Common myeloid progenitor, CD34-positive (primary cell): ENCODE measurements around the gene CBFA2T3.
A peak's percentile ranks its signal among the peaks of the same experiment; 100 is the strongest.

Source experiments
- CTCF ChIA-PET: fragments of 350-600 bp; sonication (Branson Sonifier 250); formaldehyde crosslinking; loops from one replicate; lab custom pipeline; 2021; ENCODE audit warnings: antibody characterized with exemption; lab: Charles Lee
- POLR2A ChIA-PET: fragments of 350-600 bp; sonication (Branson Sonifier 250); formaldehyde crosslinking; loops from one replicate; lab custom pipeline; 2021; ENCODE audit warnings: antibody characterized with exemption; lab: Charles Lee
- DNase-seq, 3 donors: peaks; one replicate each; pipeline versions ENCODE4 v3.0.0 to v3.0.0-alpha.2; 2013
- H3K27ac ChIP-seq, 2 experiments: 1 replicate in 1 of 2; 2 replicates in 1 of 2; pipeline ENCODE4 v1.7.0; 2013; ENCODE audit warnings: inconsistent platforms in 2 of 2, low read length in 2 of 2, mild to moderate bottlenecking in 2 of 2, low read depth in 1 of 2, moderate library complexity in 1 of 2; ENCODE audit not compliant: severe bottlenecking in 2 of 2, insufficient read depth in 1 of 2, poor library complexity in 1 of 2
- H3K27me3 ChIP-seq, 5 experiments: replicated peaks in 2 of 5; 1 replicate in 3 of 5; 2 replicates in 2 of 5; pipeline versions ENCODE4 v1.6.1 to v1.7.0; 2013; ENCODE audit warnings: low read length in 4 of 5, mild to moderate bottlenecking in 2 of 5, moderate library complexity in 2 of 5, inconsistent platforms in 1 of 5; ENCODE audit not compliant: insufficient read depth in 5 of 5, control insufficient read depth in 4 of 5
- H3K36me3 ChIP-seq, 4 experiments: 1 replicate in 2 of 4; 2 replicates in 2 of 4; pipeline versions ENCODE4 v1.6.1 to v1.7.0; 2013; ENCODE audit warnings: low read length in 3 of 4, control low read depth in 1 of 4, mild to moderate bottlenecking in 1 of 4; ENCODE audit not compliant: control insufficient read depth in 4 of 4, insufficient read depth in 4 of 4
- H3K4me1 ChIP-seq, 4 experiments: 1 replicate in 3 of 4; 2 replicates in 1 of 4; pipeline versions ENCODE4 v1.6.1 to v1.7.1; 2013; ENCODE audit warnings: low read length in 3 of 4, mild to moderate bottlenecking in 3 of 4, control low read depth in 1 of 4, inconsistent platforms in 1 of 4, moderate library complexity in 1 of 4; ENCODE audit not compliant: control insufficient read depth in 4 of 4, insufficient read depth in 4 of 4; ENCODE audit errors: control extremely low read depth in 1 of 4
- H3K4me3 ChIP-seq, 7 experiments: 1 replicate in 4 of 7; 2 replicates in 3 of 7; pipeline versions ENCODE4 v1.5.1 to v1.7.0; 2013; ENCODE audit warnings: mild to moderate bottlenecking in 7 of 7, low read length in 6 of 7, moderate library complexity in 6 of 7, inconsistent platforms in 2 of 7, low read depth in 2 of 7, control low read depth in 1 of 7; ENCODE audit not compliant: insufficient read depth in 4 of 7, control insufficient read depth in 1 of 7; ENCODE audit errors: extremely low read depth in 1 of 7
- H3K9me3 ChIP-seq, 5 experiments: 1 replicate in 4 of 5; 2 replicates in 1 of 5; pipeline versions ENCODE4 v1.6.1 to v1.7.1; 2013; ENCODE audit warnings: low read length in 4 of 5, mild to moderate bottlenecking in 2 of 5, inconsistent platforms in 1 of 5, low read depth in 1 of 5, moderate library complexity in 1 of 5; ENCODE audit not compliant: control insufficient read depth in 4 of 5, insufficient read depth in 2 of 5; ENCODE audit errors: control extremely low read depth in 1 of 5
- WGBS: methylation state at CpG from one replicate; pipeline ENCODE4 v1.1.5; 2013; ENCODE audit not compliant: insufficient coverage; 5-methylcytosine and 5-hydroxymethylcytosine counted together

CBFA2T3 gene

DNA sequence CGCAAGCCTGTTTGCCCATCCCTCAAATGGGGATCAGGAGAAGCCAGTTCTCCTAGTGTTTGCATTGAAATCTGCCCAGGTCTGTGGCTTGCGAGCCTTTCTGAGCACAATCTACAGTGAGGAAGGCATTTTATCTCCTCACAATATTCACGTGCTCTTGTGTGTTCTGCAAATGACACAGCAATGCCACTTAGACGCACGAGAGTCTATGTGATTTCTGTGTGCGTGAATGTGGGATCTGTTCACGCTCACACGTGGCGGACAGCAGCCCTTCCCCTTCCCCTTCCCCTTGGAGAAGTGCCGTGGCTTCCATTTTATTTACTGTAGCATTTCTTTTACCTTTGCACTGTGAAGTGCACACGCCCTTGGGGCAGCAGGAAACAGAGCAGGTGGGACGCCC is 17.7 kb upstream of the CBFA2T3 start:
- H3K36me3 ChIP-seq, result no peaks in the 10 kb centered on the region
- ChIA-PET CTCF (no interaction called here), POLR2A (no interaction called here)
- no peak overlapping the region for H3K27ac ChIP-seq
- DNase-seq, result peak in 2 of 3 donors; percentile 46 to 60
- H3K4me3 ChIP-seq, result no peak overlapping the region
- WGBS, result 54% methylated on average over 9 of the region's 12 CpGs
- H3K27me3 ChIP-seq, result no peaks in the 10 kb centered on the region
- peaks cover 0 to 40% (median 32%) of the 10 kb centered on the region in 4 experiments for H3K4me1 ChIP-seq
- peaks cover 0 to 28% (median 14%) of the 10 kb centered on the region in 5 experiments for H3K9me3 ChIP-seq

DNA sequence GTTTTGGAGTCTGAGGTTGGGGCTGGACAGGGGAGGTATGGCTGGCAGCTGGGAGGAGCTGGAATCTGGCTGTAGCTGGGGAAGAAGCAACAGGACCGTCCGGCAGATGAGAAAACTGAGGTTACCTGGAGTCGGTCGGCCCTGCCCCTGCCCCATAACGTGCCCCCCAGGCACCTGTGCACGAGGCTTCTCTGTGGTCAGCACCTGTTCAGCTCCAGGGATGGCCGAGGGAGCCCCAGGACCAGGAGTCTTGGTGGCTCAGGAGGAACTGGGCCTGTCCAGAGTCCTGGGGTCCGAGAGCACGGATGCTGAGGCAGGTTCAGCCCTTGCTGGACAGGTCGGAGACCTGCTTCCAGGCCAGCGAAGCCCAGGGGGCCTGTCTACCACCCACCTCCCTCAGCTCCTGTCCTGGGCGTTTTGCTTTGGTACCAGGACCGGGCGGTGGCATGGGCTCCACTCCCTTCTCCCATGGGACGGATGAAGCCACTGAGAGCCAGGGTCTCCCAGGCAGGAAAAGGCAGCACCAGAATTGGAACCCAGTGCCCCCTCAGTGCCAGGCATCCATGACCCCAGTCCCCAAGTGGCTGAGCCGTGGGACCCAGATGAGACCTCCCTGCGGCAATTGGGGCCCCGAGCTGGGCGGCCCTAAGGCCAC is 17.1 kb upstream of the CBFA2T3 start:
- DNase-seq, result no peak
- peaks cover 0 to 44% (median 34%) of the 10 kb centered on the region in 4 experiments for H3K4me1 ChIP-seq

DNA sequence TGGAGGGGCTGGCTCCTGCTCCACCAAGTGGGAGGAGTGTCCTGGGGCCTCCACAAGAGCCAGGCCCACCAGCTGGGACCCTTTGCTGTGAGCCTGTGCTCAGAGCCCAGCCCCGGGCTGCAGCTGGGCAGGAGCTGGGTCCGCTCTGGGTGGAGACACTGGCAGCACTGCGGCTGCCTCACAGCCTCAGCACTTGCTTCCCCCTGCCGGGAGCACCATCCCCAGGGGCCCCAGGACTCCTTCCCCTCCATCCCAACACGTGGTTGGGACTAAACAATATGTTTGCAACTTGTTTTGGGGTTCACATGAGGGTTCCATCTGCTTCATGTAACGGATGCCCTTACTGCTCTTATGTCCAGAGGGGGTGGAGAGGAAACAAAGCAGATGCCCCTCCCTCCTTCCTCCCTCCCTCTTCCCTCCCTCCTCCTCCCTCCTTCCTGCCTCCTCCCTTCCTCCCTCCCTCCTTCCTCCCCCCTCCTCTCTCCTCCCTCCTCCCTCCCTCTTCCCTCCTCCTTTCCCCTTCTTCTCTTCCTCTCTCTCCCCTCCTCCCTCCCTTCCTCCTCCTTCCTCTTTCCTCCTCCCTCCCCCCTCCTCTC is 16.3 kb upstream of the CBFA2T3 start:
- ChIA-PET CTCF (interaction anchor here (0.7 to 1.5 kb wide), 3 partner anchors 9 to 14 kb away, joined by 4 to 7 read pairs (median 4); no protein-coding TSS in a partner anchor), POLR2A (interaction anchor here (1.0 to 1.8 kb wide), 4 partner anchors 11 to 100 kb away, joined by 3 to 7 read pairs (median 6); partner anchors contain the start of genes ACSF3 and CBFA2T3)
- peak overlapping the region in 1 of 2 experiments; percentile 77 for H3K27ac ChIP-seq
- peaks cover 0 to 20% (median 11%) of the 10 kb centered on the region in 5 experiments for H3K9me3 ChIP-seq
- no peaks in the 10 kb centered on the region for H3K27me3 ChIP-seq
- H3K36me3 ChIP-seq, result no peaks in the 10 kb centered on the region
- peak in 2 of 3 donors; percentile 51 to 66 for DNase-seq
- peaks cover 0 to 44% (median 34%) of the 10 kb centered on the region in 4 experiments for H3K4me1 ChIP-seq
- H3K4me3 ChIP-seq, result no peak overlapping the region
- 0% methylated on average over 5 of the region's 6 CpGs for WGBS

More for the DNA sequence above, 17.1 kb upstream of the CBFA2T3 start:
- Histone ChIP-seq H3K9me3 (peaks cover 0 to 26% (median 14%) of the 10 kb centered on the region in 5 experiments), H3K27me3 (no peaks in the 10 kb centered on the region), H3K36me3 (no peaks in the 10 kb centered on the region), H3K4me3 (no peak overlapping the region), H3K27ac (no peak overlapping the region)
- 79% methylated on average over 17 of the region's 19 CpGs for WGBS
- POLR2A ChIA-PET, result no interaction called here
- CTCF ChIA-PET, result interaction anchor here (0.7 kb wide), 1 partner anchor 10 kb away, joined by 4 read pairs; no protein-coding TSS in a partner anchor

DNA sequence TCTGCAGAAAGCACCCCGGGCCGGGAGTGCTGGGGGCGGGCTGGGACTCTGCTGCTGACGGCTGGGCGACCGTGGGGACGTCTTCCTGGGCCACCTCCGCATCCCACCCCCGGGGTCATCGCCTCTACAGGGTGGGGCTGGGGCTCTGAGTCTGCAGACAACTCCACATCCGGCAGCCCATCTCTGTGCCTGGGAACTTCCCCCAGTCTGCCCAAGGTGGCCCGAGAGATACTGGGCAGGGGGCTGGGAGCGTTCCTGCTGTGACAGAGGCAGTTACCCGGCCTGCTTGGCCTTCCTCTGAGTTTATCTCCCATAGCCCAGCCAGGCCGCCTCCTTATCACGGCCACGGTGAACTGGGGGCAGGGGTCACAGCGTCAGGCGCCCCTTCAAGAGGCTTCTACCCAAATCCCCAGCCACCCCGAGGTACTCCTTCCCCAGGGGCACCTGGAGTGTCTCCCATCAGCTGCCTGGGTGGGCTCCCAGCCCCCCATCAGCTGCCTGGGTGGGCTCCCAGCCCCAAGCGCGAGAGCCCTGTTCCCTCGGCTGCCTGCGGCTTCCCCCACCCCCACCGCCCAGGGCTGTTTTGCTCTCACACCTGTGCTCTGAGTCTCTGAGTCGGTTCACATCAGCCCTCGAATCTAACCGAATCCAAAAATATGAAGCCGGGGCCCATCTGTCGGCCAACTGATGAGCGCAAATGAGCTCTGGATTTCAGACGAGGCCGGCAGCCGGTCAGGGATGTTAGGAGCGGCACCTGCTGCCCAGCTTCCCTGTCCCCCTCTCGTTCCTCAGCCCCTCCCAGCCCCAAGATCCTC is 15.6 kb upstream of the CBFA2T3 start:
- Histone ChIP-seq H3K4me3 (no peak overlapping the region), H3K36me3 (no peaks in the 10 kb centered on the region), H3K4me1 (peaks cover 0 to 44% (median 34%) of the 10 kb centered on the region in 4 experiments), H3K9me3 (peaks cover 0 to 13% (median 7%) of the 10 kb centered on the region in 5 experiments), H3K27ac (peak overlapping the region in 1 of 2 experiments; percentile 77), H3K27me3 (no peaks in the 10 kb centered on the region)
- POLR2A ChIA-PET, result interaction anchor here (1.0 to 1.8 kb wide), 4 partner anchors 12 to 101 kb away, joined by 3 to 7 read pairs (median 6); partner anchors contain the start of genes ACSF3 and CBFA2T3
- peak; percentile 67 to 92 (median 84) for DNase-seq
- CTCF ChIA-PET, result interaction anchor here (1.1 to 1.5 kb wide), 2 partner anchors 11 to 14 kb away, joined by 4 to 7 read pairs; no protein-coding TSS in a partner anchor
- WGBS, result 54% methylated on average over 33 of the region's 36 CpGs

- Histone ChIP-seq H3K9me3 (peaks cover 0 to 7% (median under 1%) of the 10 kb centered on the region in 5 experiments), H3K27ac (no peak overlapping the region), H3K4me3 (no peak overlapping the region), H3K4me1 (peaks cover 0 to 44% (median 34%) of the 10 kb centered on the region in 4 experiments), H3K36me3 (no peaks in the 10 kb centered on the region), H3K27me3 (no peaks in the 10 kb centered on the region)
- ChIA-PET POLR2A (interaction anchor here (1.2 to 1.8 kb wide), 3 partner anchors 12 to 102 kb away, joined by 3 to 7 read pairs (median 5); partner anchors contain the start of genes ACSF3 and CBFA2T3), CTCF (interaction anchor here (1.0 to 5.0 kb wide), 4 partner anchors 10 to 49 kb away, joined by 3 to 22 read pairs (median 7); partner anchors contain the start of gene CBFA2T3)
- DNase-seq, result no peak
- 93% methylated on average over 9 of the region's 19 CpGs for WGBS
Observed at GRCh38 chr16:88991813-88992350, 14.9 kb upstream of the CBFA2T3 start.

GRCh38 chr16:88989852-88990547 is 13.0 kb upstream of the CBFA2T3 start:
- Histone ChIP-seq H3K4me1 (peaks cover 0 to 39% (median 32%) of the 10 kb centered on the region in 4 experiments), H3K36me3 (no peaks in the 10 kb centered on the region), H3K9me3 (no peaks in the 10 kb centered on the region), H3K4me3 (no peak overlapping the region), H3K27ac (no peak overlapping the region), H3K27me3 (no peaks in the 10 kb centered on the region)
- ChIA-PET CTCF (interaction anchor here (1.5 to 5.0 kb wide), 3 partner anchors 9 to 12 kb away, joined by 3 to 22 read pairs (median 9); partner anchors contain the start of gene CBFA2T3), POLR2A (interaction anchor here (1.2 kb wide), 1 partner anchor 12 kb away, joined by 7 read pairs; no protein-coding TSS in a partner anchor)
- 94% methylated on average over 22 of the region's 26 CpGs for WGBS
- DNase-seq, result no peak
